ENCODE results near the gene EFCAB8.

Gene EFCAB8

GRCh38 chr20:33007376-33008335 lies 148.9 kb downstream of the EFCAB8 start, which contains the start of gene BPIFB2:
BPIFB2 (plus strand) TSS chr20:33007704; CDS start chr20:33008575, 871 bp downstream.
- no peak for DNase-seq (ENCODE audit: low spot score)

- no peak for DNase-seq (ENCODE audit: low spot score)
These were observed 149.9 kb downstream of the EFCAB8 start for GRCh38 chr20:33008336-33009213.

GRCh38 chr20:33009214-33010132 lies 150.8 kb downstream of the EFCAB8 start:
- no peak for DNase-seq (ENCODE audit: low spot score)

GRCh38 chr20:33010133-33010504 lies 151.4 kb downstream of the EFCAB8 start:
- DNase-seq (ENCODE audit: low spot score): no peak

- no peak for DNase-seq (ENCODE audit: low spot score)
These were observed 152.1 kb downstream of the EFCAB8 start for GRCh38 chr20:33010674-33011449.
